Activated T-helper 9 cell treated with anti-CD3 and anti-CD28 coated beads, Interleukin-2, amount 50 U/mL, for 16 hours (primary cell): ENCODE data around the gene EBF3.
A peak's percentile ranks its signal among the peaks of the same experiment; 100 is the strongest.

Experiments
- DNase-seq: peaks from one replicate; pipeline ENCODE4 v3.0.0-alpha.2; 2020; ENCODE audit warnings: low read depth

The EBF3 gene

DNA sequence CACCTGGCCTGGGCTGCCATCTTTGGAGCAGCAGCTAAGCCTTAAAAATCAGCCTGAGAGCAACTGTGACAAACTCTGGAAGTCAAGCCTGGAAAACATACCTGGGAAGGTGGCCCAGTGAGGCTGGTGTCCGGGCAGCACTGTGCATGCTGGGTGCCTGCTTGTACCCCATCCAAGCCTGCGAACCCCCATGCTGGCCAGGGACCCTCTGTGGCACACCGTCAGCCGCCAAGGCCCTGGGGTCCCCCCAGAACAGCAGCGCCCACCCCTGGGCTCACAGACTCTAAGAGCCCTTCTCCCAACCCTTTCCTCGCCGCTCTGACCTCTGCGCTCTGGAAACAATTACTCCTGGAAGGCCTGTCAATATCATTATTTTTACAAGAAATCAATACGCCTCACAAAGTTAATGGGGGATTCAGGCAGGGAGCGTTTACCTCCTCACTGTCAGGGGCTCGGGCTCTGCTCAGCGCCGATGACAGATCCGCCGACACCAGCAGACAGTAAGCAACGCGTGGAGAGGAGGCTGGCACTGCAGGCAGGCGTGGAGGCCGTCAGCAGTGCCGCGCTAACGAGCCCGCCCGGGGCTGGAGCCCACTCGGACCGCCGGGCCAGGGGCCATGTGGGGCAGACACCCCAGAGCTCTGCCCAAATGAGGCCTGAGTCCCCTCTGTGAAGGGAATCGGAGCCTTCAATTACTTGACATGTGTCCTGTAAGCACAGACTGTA, 54.4 kb downstream of the EBF3 start:
- DNase-seq: no peak

DNA sequence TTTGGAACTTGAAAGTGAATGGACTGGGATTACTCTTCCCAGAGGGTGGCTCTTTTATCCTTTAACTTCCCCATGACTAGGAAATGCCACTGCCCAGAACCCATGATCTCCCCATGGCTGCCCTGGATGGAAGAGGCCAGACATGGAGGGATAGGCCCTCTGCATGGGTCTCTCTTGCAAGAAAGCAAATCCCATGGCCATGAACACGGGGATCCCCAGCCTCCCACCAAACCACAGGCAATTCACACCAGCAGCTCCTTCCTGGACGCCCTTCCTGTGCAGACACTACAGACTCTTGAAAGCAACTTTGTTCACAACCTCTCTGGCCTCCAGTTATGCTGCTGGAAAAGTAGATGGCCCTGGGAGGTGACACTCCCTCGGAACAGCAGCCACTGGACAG, 55.0 kb downstream of the EBF3 start:
- no peak for DNase-seq

DNA sequence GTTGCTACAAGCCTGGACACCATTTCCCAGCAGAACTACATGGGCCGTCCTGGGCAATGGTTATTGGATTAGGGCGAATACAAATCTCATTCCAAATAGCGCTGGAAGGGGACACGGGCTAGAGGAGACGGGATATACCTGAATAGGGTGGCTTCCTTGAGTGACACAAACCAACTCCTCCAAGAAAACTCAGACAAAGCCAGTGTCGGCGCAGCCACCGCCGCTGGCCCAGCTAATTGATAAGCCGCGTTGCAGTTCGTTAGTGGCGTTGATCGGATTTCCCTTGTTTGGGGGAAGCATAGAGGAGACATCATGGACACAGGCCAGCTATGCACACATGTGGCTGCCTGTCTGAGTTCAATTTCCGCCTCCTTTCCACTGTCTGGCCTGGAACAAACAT, 55.7 kb downstream of the EBF3 start:
- DNase-seq: no peak

- DNase-seq: no peak
Observed at GRCh38 chr10:129905553-129905952, 58.5 kb downstream of the EBF3 start.

- no peak for DNase-seq
Observed at GRCh38 chr10:129904323-129904722, 59.8 kb downstream of the EBF3 start.

DNA sequence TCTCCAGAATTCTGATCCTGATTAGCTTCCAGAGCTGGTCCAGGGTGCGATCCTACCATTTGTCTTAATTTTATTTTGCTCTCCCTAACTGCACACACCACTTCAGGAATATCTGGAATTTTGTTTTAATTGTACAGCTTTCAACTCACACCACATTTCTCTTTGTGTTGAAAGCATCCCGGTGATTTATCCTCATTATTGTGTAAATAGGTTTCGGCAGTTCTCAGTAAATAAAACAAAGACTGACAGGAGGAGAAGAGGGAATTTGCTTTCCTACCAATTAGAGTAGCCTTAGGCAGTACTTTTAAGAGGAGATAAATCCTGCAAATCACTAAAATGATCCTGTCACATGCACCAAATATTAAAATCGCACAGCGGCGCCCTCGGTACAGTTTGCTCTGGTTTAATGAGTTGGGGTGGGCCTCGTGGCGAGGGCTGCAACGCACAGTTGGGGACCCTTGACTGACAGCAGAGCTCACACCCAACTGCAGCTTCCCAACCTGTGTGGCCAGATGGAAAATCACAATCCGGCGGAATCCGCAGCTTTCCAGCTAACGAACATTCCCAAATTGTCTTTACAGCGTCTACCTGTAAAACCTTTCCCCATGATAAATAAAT, 62.6 kb downstream of the EBF3 start:
- DNase-seq: no peak

DNA sequence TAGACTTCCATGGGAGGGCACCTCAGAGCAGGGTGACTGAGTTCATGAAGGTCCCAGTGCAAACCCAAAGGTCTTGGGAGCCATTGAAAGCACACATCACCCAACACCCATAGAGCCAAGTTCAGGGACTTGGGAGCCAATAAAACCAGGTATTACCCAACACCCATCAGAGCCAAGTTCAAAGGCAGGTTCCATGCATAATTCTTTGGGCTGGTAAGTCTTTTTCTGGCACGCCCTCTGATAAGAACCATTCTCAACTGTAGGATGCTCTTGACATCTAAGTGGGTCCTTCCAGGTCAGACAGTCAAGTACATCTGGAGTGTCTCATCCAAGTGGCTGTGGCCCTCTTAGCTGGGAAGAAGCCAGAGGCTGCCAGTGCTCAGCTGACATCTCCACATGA, 63.2 kb downstream of the EBF3 start:
- DNase-seq: no peak

- no peak for DNase-seq
Observed at GRCh38 chr10:129899276-129900130, 64.6 kb downstream of the EBF3 start.

GRCh38 chr10:129898706-129899268, 65.3 kb downstream of the EBF3 start:
- DNase-seq: no peak

DNA sequence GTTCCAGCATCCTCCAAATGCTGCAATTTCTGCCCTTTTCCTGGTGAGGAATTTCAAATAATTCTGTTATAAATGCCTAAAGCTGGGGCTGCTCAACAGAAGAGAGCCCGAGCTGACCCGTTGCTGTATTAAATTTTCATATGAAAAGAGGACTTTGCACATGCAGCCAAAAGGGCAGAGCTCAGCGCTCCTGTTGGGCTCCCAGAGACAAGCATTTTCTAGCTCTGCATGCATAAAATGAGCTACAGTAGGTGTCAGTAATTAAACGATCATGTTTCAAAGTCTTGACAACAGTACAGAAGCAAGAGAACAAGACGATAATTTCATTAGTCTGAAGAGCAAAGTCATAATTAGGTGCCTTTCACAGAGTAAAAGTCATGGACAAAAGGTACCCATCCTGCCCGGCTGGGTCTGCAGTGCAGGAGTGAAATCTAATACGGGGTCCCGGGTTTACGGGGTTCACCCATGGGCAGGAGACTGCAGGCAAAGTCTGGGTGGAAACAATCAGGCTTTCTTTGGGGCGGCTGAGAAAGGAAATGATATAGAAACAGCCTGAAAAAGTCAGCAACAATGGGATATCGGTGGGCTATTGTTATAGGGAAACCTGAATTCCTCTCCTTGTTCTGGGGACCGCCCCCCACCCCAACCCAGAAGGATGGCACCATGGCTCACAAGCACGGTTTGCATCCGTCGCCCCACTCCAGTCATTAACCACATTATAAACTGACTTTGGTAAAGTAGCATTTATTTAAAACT, 66.0 kb downstream of the EBF3 start:
- no peak for DNase-seq

GRCh38 chr10:129896860-129897200, 67.2 kb downstream of the EBF3 start:
- DNase-seq: no peak

GRCh38 chr10:129896136-129896859, 67.8 kb downstream of the EBF3 start:
- no peak for DNase-seq

GRCh38 chr10:129895811-129896135, 68.3 kb downstream of the EBF3 start:
- no peak for DNase-seq

DNA sequence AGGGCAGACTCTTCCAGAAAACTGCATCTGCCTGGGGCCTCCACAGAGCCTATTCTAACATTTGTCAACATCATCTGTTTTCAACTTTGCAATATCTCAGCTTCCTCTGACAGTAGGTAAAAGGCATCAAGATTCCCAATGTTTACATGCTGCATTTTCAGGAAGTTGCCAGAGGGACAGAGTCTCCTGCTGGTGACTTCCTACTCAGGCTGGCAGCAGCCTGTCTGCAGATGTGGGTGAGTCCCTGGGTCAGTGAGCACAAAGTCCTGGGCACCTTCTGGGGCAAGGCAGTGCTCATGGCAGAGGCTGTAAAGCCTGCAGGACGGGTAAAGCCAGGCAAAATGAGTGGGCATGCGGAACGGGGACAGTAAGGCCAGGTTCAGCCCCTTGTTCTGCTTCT, 69.4 kb downstream of the EBF3 start:
- DNase-seq: no peak

- DNase-seq: no peak
Observed at GRCh38 chr10:129893104-129894089, 70.7 kb downstream of the EBF3 start.

GRCh38 chr10:129892548-129893052, 71.5 kb downstream of the EBF3 start:
- DNase-seq: no peak

- no peak for DNase-seq
Observed at GRCh38 chr10:129891806-129892205, 72.3 kb downstream of the EBF3 start.

GRCh38 chr10:129890170-129890569, 73.9 kb downstream of the EBF3 start:
- no peak for DNase-seq

- DNase-seq: peak; percentile 9
Observed at GRCh38 chr10:129888784-129889616, 75.1 kb downstream of the EBF3 start.
